Stimulated activated CD8-positive, alpha-beta memory T cell treated with anti-CD3 and anti-CD28 coated beads, Interleukin-7, amount 100 ng/mL, for 1 hour (primary cell): ENCODE results near the gene ITCH.
"Not testable (repeated sequence)": the region's sequence is repeated elsewhere in the genome, so short reads cannot be mapped to it uniquely, and the experiment has no call there.

Experiments
- DNase-seq, 2 donors: peaks; one replicate each; pipeline ENCODE4 v3.0.0-alpha.2; 2020; ENCODE audit warnings: low read depth in 2 of 2

ITCH gene

DNA sequence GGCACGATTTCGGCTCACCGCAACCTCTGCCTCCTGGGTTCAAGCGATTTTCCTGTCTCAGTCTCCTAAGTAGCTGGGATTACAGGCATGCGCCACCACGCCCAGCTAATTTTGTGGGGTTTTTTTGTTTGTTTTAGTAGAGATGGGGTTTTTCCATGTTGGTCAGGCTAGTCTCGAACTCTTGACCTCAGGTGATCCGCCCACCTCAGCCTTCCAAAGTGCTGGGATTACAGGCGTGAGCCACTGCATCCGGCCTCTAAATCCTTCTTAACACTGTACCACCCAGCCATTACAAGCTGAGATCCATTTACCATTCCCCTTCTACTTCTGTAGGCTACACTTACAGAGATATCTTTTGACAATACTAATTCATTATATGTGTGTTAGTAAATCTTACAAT is 51.5 kb downstream of the ITCH start:
- not testable (repeated sequence) for DNase-seq

DNA sequence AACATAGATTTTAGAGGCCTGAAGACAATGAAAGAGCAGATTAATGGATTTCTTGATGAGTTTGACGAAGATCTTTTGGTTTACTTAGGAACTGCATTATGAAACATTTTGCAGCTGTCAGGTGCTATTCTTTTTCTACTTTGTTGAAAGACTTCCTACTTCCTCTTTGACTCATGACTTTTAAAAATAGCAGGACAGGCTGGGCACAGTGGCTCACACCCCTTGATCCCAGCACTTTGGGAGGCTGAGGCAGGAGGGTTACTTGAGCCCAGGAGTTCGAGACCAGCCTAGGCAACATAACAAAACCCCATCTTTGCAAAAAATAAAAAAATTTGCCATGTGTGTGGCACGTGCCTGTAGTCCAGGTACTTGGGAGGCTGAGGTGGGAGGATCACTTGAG is 52.0 kb downstream of the ITCH start:
- DNase-seq = no peak

GRCh38 chr20:34420146-34420545 is 57.1 kb downstream of the ITCH start:
- no peak for DNase-seq

- no peak for DNase-seq
These were observed 57.9 kb downstream of the ITCH start for GRCh38 chr20:34420975-34421374.

- no peak for DNase-seq
These were observed 58.8 kb downstream of the ITCH start for GRCh38 chr20:34421766-34422466.

- DNase-seq = not testable (repeated sequence)
These were observed 62.1 kb downstream of the ITCH start for GRCh38 chr20:34425032-34425690.

GRCh38 chr20:34426026-34426425 is 63.0 kb downstream of the ITCH start:
- DNase-seq = no peak

DNA sequence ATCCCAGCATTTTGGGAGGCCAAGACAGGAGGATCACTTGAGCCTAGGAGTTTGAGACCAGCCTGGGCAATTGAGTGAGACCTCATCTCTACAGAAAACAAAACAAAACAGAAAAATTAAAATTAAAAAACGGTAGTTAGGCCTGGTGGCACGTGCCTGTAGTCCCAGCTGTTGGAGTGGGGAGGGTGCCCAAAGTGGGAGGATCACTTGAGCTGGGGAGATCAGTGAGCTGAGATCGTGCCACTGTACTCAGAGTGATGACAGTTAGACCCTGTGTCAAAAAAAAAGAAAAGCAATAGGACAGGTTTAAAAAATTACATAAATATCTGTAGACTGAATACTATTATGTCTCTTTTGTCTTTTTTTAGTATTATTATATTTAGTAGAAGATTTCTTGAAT is 64.3 kb downstream of the ITCH start:
- DNase-seq = no peak

DNA sequence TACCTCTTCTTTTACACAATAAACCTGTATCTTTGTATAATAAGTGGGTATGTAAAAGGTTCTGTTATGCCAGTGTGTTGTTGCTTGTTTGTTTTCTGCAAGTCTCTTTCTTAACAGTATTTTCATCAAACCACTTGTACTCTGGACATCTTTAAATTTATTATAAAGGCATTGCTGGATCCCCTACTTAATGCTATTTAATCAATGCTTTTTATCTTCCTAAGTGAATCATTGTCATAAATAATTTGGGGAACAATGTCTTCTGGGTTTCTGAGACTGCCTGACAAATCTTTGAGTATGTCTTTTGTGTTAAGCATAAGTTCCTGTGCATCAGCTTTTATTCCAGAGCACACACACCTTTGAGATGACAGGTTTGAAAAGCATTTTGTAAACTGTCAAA is 64.7 kb downstream of the ITCH start:
- DNase-seq = no peak

- DNase-seq = no peak
These were observed 68.1 kb downstream of the ITCH start for GRCh38 chr20:34431168-34431567.

DNA sequence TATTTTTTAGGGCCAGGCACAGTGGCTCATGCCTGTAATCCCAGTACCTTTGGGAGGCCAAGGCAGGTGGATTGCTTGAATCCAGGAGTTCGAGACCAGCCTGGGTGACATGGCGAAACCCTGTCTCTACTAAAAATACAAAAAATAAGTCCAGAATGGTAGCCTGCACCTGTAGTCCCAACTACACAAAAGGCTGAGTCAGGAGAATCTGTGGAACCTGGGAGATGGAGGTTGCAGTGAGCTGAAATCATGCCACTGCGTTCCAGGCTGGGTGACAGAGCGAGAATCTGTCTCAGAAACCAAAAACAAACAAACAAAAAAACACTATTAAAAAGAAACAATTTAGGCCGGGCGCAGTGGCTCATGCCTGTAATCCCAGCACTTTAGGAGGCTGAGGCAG is 69.6 kb downstream of the ITCH start:
- DNase-seq = not testable (repeated sequence)

- no peak for DNase-seq
These were observed 70.3 kb downstream of the ITCH start for GRCh38 chr20:34433391-34433790.

- DNase-seq = no peak
These were observed 72.5 kb downstream of the ITCH start for GRCh38 chr20:34435589-34435988.

DNA sequence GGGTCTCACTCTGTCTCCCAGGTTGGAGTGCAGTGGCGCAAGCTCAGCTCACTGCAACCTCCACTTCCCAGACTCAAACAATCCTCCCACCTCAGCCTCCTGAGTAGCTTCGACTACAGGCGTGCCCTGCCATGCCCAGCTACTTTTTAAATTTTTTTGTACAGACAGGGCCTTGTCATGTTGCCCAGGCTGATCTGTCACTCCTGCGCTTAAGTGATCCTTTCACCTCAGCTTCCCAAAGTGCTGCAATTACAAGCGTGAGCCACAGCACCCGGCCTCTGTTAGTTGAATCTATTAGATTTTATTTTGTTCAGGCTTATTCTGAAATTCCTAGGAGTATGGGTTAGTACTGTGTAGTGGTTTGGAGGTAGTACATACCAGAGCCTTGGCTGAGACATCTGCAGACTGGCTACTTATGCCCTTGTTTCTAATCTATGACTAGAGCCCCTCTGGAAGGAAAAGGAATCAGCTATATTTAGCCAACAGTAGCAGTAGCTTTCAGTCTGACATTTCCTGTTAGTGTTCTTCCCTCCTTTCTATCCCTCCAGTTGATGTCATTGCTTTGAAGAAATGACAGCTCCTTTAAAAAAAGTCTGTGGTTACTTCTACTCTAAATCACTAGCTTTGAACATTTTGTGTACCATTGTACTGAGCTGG is 74.4 kb downstream of the ITCH start:
- no peak for DNase-seq

DNA sequence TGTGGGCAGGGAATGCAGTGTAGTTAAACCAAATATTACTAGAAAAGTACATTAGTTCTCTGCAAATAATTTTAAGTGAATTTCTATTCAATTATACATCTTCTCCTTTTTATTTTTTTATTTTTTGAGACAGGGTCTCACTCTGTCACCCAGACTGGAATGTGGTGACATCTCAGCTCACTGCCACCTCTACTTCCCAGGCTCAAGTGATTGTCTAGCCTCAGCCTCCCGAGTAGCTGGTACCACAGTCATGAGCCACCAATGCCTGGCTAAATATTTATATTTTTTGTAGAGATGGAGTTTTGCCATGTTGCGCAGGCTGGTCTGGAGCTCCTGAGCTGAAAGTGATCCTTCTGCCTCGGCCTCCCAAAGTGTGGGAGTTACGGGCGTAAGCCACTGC is 76.1 kb downstream of the ITCH start:
- no peak for DNase-seq

- DNase-seq = not testable (repeated sequence)
These were observed 78.3 kb downstream of the ITCH start for GRCh38 chr20:34441423-34441822.

- DNase-seq = no peak
These were observed 80.5 kb downstream of the ITCH start for GRCh38 chr20:34443546-34443945.

DNA sequence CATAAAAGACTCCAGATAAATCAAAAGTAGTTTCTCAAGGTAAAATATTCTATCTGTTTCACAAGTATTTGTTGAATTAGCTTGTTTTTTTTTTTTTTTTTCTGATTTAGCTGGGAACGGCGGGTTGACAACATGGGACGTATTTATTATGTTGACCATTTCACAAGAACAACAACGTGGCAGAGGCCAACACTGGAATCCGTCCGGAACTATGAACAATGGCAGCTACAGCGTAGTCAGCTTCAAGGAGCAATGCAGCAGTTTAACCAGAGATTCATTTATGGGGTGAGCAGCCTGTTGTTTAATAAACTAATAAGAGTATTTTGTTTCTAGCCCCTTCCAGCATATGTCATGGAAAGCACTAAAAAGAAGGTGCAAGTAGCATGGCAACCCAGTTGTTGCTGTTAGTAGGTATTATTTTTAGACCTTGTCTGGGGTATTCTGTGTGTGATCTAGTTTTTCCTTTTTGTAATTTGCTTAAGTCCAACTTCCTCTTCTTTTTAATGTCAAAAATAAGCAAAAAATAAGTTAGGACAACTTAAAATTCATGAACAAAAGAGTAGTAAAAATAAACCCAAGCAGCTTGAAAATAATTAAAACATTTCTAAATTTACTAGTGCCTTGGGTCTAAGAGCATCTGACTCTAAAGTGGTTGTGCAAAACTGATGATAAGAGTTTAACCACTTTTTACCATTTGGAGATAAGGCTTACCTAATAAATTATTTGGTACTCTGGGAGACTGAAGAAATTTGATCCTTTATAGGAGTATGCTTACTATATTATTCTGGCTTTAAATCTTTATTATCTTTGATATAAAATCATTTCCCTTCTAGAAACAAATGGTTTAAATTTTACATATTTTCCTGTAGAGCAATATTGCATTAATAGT is 82.3 kb downstream of the ITCH start:
- DNase-seq = no peak

- no peak for DNase-seq
These were observed 85.4 kb downstream of the ITCH start for GRCh38 chr20:34448517-34448916.

GRCh38 chr20:34449674-34450592 is 86.9 kb downstream of the ITCH start:
- DNase-seq = no peak
